NCI-H187 (cell line): ENCODE results near the gene KCNK13.

Experiments
- DNase-seq, 2 experiments: peaks; one replicate each; lab custom pipeline; 2025; lab: John Stamatoyannopoulos, UW

Gene KCNK13

GRCh38 chr14:90132821-90133570, 71.2 kb downstream of the KCNK13 start:
- DNase-seq: no peak

- DNase-seq: no peak
Observed at GRCh38 chr14:90136904-90137303, 75.1 kb downstream of the KCNK13 start.

DNA sequence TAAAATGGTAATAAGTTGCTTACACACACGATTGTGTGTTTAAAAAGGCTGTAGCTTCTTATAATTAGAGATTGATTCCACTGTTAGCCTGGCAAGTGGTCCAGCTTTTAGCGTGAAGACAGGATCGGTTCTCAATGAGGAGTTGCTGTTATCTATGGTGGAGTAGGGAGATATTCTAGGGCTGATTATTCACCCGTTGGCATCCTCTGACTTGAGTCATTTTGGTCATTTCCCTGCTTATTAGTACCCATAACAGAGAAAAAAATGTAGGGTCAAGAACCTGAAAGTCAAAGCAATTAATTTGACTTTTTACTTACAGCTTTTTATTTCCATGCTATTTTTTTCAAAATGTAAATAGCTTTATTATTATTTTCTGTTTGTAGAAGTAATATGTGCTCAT, 76.0 kb downstream of the KCNK13 start:
- no peak for DNase-seq

DNA sequence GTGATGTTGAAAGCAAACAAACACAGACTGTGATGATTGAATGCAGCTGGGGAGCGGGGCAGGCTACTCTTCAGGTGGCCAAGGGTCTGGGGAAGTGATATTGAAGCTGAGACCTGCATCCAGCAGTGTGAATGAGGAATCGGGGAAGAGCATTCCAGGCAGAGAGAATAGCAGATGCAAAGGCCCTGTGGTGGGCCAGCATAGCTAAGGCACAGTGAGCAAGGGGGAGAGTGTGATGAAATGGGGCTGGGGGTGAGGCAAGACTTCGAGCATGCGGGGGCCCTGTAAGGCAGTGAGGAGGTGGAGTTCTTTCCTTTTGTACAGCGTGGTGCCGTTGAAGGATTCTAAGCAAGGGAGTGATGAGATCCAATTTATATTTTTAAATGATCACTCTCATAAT, 77.4 kb downstream of the KCNK13 start:
- DNase-seq: no peak

GRCh38 chr14:90140298-90140955, 78.6 kb downstream of the KCNK13 start:
- no peak for DNase-seq

GRCh38 chr14:90140956-90141316, 79.1 kb downstream of the KCNK13 start:
- no peak for DNase-seq

- DNase-seq: no peak
Observed at GRCh38 chr14:90153429-90153828, 91.6 kb downstream of the KCNK13 start.

DNA sequence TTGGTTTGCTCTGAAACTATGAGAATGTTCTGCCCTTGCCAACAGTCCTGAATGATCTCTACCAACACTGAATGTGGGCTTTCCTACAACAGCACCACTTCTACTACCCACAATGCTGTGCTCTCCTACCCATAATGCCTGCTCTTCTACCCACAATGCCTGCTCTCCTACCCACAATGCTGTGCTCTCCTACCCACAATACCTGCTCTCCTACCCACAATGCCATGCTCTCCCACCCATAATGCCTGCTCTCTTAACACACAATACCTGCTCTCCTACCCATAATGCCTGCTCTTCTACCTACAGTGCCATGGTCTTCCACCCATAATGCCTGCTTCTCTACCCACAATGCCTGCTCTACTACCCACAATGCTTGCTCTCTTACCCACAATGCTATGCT, 92.3 kb downstream of the KCNK13 start:
- DNase-seq: no peak

- no peak for DNase-seq
Observed at GRCh38 chr14:90159146-90159545, 97.4 kb downstream of the KCNK13 start.

DNA sequence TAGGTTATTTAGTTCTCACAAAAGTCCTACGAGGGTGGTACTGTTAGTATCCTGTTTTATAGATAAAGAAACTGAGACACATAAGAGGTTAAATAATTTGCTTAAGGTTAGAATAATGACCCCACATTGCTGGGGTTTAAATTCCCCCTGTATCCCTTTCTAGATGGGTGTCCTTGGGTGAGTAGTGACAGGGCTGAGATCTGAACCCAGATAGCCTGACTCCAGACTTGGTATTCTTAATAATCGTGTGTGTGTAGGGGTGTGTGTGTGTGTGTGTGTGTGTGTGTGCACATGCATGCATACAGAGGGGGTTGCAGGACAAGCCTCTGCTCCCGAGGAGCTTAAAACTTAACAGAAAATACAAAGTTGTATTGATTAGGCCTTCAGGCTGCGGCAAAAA, 97.9 kb downstream of the KCNK13 start:
- no peak for DNase-seq

DNA sequence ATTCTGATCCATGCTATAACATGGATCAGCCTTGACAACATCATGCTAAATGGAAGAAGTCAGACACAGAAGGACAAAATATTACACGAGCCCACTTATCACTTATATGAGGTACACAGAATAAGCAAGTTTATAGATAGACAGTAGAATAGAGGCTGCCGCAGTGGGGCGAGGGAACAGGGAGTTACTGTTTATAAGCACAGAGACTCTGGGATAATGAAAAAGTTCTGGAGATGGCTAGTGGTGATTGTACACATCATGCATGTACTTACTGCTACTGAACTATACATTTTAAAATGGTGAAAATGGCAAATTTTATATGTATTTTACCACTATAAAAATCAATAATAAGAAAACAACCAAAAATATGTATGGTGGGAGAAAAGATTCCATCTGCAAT, 99.3 kb downstream of the KCNK13 start:
- no peak for DNase-seq

DNA sequence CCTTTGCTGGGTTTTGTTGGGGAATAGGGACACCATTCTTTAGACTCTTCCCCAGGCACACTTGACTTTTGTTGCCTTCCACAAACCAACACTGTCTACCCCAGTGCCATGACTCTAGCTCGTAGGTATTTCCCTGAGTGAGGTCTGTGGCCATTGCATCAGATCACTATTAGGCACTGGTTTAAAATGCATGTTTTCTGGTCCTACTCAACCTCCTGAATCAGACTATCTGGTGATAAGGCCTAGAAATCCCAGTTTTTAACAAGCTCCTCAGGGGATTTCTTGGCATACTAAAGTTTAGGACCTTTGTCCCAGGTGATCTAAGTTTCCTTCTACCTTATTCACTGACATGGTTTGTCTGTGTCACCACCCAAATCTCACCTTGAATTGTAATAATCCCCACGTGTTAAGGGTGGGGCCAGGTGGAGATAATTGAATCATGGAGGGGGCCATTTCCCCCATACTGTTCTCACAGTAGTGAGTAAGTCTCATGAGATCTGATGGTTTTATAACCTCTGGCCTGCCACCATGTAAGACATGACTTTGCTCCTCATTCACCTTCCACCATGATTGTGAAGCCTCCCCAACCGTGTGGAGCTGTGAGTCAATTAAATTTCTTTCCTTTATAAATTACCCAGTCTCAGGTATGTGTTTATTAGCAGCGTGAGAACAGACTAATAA, 106.8 kb downstream of the KCNK13 start:
- DNase-seq: no peak

- DNase-seq: no peak
Observed at GRCh38 chr14:90175631-90176030, 113.8 kb downstream of the KCNK13 start.

DNA sequence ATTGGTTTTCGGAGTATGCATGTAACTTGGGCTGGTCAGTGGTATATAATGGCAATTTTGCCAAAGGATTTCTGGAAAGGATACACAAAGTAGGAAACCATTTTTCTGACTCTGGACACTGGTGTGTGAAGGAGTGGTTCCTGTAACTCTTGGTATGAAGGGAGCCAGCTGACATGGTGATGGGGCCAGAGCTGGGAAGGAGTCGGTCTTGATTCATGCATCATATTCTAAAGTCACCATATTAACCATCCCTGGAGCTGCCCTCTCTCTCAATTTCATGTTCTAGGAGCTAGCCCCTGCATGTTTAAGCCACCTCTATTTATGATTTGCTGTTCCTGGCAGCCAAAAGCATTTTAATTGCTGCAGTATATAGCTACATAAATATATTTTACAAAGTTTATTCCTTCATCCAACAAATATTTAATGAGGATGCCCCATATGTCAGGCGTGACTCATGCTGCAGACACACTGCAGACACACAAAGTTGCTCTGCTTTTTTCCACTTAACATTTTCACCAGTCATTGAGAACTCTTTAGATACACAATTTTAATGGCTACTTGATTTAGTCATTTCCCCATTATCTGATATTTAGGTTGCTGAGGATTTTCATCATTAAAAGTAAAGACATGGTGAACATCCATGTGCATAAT, 115.9 kb downstream of the KCNK13 start:
- DNase-seq: no peak

DNA sequence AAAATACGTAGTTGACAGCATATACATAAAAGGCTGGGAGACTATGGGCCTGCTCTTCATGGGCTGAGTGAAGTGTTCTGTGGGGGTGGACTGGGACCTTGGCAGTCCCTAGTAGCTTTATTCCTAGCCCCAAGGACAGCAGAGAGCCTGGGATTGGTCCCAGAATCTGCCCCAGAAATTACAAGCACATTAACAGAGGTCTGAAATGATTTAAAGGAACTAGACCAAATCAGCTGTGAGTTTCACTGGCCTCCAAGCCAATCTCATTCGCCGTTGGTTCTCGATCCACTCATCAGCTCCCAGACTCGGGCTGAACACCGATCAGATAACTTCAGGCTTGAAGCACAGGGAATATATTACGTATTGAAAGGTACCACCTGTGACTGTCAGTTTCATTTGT, 117.6 kb downstream of the KCNK13 start:
- no peak for DNase-seq

DNA sequence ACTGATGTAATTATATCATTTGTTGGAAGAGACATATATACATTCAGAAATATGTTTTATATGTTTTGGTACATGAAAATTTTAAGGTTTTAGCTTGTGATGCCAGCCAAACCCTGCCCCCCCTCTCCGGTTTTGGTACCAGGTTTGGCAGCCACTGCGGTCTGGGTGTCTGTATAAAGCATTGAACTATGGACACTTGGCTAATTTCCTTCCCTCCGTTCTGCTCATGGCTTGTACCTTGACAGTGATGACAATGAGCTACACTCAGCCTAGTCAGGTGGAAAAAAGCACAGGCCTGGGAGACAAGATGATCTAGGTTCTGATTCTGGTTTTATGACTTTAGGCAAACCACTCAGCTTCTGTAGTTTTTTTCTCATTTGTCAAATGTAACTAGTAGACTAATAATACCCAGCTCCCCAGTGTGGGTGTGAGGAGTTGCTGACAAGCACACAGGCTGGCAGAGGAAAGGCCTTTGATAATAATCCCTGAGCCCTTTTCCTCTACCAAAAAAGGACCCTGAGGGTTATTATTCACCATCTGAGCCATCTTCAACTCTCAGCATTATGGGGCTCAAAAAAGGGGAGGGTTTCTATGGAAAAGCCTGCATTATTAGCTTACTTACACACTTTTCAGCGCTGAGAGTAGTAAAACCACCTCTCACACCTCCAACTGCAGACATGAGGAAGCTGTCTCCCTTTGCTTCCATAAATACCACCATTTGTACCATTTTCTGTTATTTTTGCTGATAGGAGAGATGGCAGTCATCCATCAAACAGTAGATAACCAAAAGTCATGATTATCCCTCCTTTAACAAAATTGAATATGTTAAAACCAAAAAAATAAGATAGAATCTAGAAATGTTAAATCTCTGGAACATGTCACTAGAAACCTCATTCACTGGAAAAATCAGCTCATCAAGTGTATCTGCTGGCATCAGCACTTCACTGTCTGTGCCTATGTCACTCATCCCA, 118.3 kb downstream of the KCNK13 start:
- DNase-seq: no peak

GRCh38 chr14:90184094-90184493, 122.3 kb downstream of the KCNK13 start:
- no peak for DNase-seq

DNA sequence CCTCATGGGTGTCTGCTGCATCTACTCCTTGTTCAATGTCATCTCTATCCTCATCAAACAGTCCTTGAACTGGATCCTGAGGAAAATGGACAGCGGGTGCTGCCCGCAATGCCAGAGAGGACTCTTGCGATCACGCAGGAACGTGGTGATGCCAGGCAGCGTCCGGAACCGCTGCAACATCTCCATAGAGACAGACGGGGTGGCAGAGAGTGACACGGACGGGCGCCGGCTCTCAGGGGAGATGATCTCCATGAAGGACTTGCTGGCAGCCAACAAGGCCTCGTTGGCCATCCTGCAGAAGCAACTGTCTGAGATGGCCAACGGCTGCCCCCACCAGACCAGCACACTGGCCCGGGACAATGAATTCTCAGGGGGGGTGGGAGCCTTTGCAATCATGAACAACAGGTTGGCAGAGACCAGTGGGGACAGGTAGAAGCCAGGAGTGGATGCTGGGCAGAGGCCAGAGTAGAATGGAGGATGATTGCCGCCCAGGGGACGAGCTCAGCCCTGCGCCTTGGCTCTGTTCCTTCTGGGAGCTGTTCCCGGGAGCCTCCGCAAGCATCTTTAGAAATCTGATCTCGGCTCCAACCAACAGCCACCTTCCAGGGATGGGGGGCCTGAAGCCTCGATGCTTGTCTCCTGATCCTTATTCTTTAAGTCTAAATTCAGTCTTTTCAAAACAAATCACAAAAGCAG, 122.9 kb downstream of the KCNK13 start:
- DNase-seq: no peak

DNA sequence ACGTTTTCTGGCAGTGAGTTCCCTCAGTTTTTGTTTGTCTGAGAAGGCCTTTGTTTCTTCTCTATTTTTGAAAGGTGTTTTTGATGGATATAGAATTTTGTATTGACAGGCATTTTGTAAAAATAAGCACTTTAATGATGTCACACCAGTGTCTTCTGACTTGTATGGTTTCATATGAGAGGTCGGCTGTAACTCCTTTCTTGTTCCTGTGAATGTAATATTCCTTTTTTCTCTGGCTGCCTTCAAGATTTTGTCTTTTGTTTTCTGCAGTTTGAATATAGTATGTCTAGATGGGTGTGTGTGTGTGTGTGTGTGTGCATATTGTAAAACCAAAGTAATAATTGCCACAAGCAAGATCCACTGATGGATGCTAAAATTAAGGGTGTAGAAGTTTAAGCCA, 126.8 kb downstream of the KCNK13 start:
- DNase-seq: no peak

DNA sequence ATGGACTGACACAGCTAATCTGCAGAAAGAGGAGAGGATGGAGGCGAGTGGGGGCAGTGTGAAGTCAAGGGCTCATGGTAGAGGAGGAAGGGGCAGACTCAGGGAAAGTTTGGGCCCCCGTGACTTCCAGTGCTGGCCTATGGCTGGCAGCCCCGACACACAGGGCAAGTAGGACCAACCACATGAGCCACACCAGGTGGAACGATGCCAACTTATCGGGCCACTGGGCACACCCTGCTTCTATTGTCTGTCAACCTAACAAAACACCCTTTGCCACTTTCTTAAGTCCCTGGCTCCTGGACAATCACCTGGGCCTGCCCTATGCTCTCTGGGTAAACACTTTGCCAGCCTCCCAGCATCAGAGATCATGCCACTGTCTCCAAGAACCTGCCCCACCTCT, 129.4 kb downstream of the KCNK13 start:
- DNase-seq: no peak

GRCh38 chr14:90191585-90191984, 129.8 kb downstream of the KCNK13 start:
- DNase-seq: no peak
